Measurements from ENCODE around the gene MYPOP.
A peak's percentile ranks its signal among the peaks of the same experiment; 100 is the strongest.
"Not testable (repeated sequence)": the region's sequence is repeated elsewhere in the genome, so short reads cannot be mapped to it uniquely, and the experiment has no call there.

MYPOP gene

GRCh38 chr19:45899253-45899652, 3.2 kb downstream of the MYPOP start:
- TF ChIP-seq ZNF274 (IDR thresholded peaks at IDR 0.05; ENCODE audit: low read depth, low read length), result no peak
- H3K4me3 ChIP-seq (ENCODE audit: low read length), result no peak overlapping the region

- H3K4me3 ChIP-seq (ENCODE audit: low read length), result no peak overlapping the region
- TF ChIP-seq ZNF274 (IDR thresholded peaks at IDR 0.05; ENCODE audit: low read depth, low read length), result no peak
These were observed 5.1 kb downstream of the MYPOP start for GRCh38 chr19:45897261-45897812.

- not testable (repeated sequence) for H3K4me3 ChIP-seq (ENCODE audit: low read length)
These were observed 6.3 kb downstream of the MYPOP start for GRCh38 chr19:45895983-45896599.

- TF ChIP-seq ZNF274 (IDR thresholded peaks at IDR 0.05; ENCODE audit: low read depth, low read length), result no peak
- H3K4me3 ChIP-seq (ENCODE audit: low read length), result no peak overlapping the region
These were observed 6.9 kb downstream of the MYPOP start for GRCh38 chr19:45895519-45895972.

GRCh38 chr19:45890877-45891276, 11.5 kb downstream of the MYPOP start:
- no peak for TF ChIP-seq ZNF274 (IDR thresholded peaks at IDR 0.05; ENCODE audit: low read depth, low read length)
- H3K4me3 ChIP-seq (ENCODE audit: low read length), result no peak overlapping the region

GRCh38 chr19:45889210-45889885, 13.1 kb downstream of the MYPOP start:
- H3K4me3 ChIP-seq (ENCODE audit: low read length), result no peak overlapping the region
- no peak for TF ChIP-seq ZNF274 (IDR thresholded peaks at IDR 0.05; ENCODE audit: low read depth, low read length)

- peak overlapping the region; percentile 57 for H3K4me3 ChIP-seq (ENCODE audit: low read length)
- TF ChIP-seq ZNF274 (IDR thresholded peaks at IDR 0.05; ENCODE audit: low read depth, low read length), result no peak
These were observed 15.2 kb downstream of the MYPOP start for GRCh38 chr19:45887200-45887710.

- H3K4me3 ChIP-seq (ENCODE audit: low read length), result peak overlapping the region; percentile 57
- TF ChIP-seq ZNF274 (IDR thresholded peaks at IDR 0.05; ENCODE audit: low read depth, low read length), result no peak
These were observed 15.8 kb downstream of the MYPOP start for GRCh38 chr19:45886427-45887199.

GRCh38 chr19:45885556-45886426, 16.6 kb downstream of the MYPOP start, which contains the start of gene IRF2BP1:
Gene IRF2BP1, minus strand, starts transcription at chr19:45886141. Its CDS starts 367 bp downstream, at chr19:45885774.
- TF ChIP-seq ZNF274 (IDR thresholded peaks at IDR 0.05; ENCODE audit: low read depth, low read length), result no peak
- peak within 1 kb of the TSS; percentile 57 for H3K4me3 ChIP-seq (ENCODE audit: low read length)

- no peak for TF ChIP-seq ZNF274 (IDR thresholded peaks at IDR 0.05; ENCODE audit: low read depth, low read length)
- H3K4me3 ChIP-seq (ENCODE audit: low read length), result peak overlapping the region; percentile 57
These were observed 17.5 kb downstream of the MYPOP start for GRCh38 chr19:45884682-45885555.

GRCh38 chr19:45883881-45884681, 18.3 kb downstream of the MYPOP start:
- no peak overlapping the region for H3K4me3 ChIP-seq (ENCODE audit: low read length)
- no peak for TF ChIP-seq ZNF274 (IDR thresholded peaks at IDR 0.05; ENCODE audit: low read depth, low read length)

- no peak overlapping the region for H3K4me3 ChIP-seq (ENCODE audit: low read length)
- no peak for TF ChIP-seq ZNF274 (IDR thresholded peaks at IDR 0.05; ENCODE audit: low read depth, low read length)
These were observed 18.9 kb downstream of the MYPOP start for GRCh38 chr19:45883586-45883880.
